HG02678 (cell line): ENCODE data around the gene ARHGEF12.
"Not testable (repeated sequence)": the region's sequence is repeated elsewhere in the genome, so short reads cannot be mapped to it uniquely, and the experiment has no call there.

Source experiments
- ATAC-seq: cut with Tn5 transposase; IDR thresholded peaks from one replicate; pipeline ENCODE4 v1.9.1; 2021; ENCODE audit warnings: mild to moderate bottlenecking, moderate library complexity; ENCODE audit not compliant: unreplicated experiment

The ARHGEF12 gene

DNA sequence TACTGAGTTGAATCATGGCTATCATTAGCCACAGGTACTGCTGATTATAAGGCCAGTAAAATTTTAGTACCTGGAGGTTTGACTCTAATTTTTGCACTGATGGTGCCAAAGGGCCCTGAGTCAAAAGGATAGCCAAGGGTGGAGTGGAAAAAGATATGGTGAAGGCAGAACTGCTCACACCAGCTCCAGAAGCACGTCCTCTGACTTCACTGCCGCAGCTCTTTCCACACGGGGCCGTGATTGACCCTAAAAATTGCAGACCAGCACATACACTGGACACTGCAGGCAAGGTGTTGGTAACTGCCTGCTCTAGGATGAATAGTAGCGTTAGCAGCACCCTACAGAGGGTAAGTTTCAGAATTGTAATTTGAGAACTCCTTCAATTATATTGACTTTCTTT lies 149.9 kb downstream of the ARHGEF12 start:
- no peak for ATAC-seq

DNA sequence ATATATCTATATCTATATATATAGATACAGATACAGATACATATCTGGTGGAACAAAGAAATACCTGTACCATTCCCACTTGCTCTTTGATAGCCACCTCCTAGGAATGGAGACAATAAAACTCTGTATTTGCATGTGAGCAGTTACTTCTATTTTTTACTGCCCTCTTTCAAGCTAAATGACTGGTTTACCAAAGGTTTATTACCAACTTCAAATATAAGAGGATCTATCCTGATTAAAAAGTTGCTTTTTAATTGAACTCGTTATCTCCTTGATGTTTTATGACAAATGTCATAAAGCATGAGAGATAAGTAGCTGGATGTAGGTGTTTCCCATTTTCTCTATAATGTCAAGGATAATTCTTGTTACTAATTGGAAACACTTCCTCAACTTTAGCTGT lies 153.6 kb downstream of the ARHGEF12 start:
- no peak for ATAC-seq

DNA sequence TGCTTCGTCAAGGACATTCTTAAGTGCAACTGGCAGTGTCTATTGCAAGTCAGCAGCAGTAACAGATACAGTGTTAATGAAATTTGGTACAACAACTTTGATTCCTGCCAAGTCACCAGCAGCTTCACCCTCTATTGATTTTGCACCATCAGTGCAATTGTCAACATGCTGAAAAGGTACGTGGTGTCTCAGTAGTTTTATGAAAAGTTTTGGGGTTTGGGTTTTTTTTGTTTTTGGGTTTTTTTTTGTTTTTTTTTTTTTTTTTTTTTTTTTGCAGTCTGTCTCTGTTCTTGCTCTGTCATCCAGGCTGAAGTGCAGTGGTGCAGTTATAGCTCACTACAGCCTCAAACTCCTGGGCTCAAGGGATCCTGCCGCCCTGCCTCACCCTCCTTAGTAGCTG lies 156.3 kb downstream of the ARHGEF12 start:
- ATAC-seq = no peak

DNA sequence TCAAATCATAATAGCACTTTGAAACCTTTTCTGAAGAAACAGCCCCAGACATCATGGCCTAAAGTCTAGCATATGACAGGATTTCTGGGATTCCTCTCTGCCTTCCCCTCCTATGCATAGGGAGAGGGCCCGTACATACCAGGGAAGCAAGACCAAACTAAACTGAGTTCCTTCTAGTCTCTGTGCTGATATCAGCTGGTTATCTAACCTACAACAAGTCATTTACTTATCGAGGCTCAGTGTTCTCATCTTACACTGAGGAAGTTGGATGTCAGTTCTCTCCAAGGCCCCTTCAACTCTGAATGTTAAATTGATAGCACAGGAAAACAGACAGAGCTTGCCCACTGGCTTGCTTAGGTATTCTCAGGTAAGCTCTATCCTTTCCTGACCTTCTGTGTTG lies 158.4 kb downstream of the ARHGEF12 start:
- ATAC-seq = no peak

DNA sequence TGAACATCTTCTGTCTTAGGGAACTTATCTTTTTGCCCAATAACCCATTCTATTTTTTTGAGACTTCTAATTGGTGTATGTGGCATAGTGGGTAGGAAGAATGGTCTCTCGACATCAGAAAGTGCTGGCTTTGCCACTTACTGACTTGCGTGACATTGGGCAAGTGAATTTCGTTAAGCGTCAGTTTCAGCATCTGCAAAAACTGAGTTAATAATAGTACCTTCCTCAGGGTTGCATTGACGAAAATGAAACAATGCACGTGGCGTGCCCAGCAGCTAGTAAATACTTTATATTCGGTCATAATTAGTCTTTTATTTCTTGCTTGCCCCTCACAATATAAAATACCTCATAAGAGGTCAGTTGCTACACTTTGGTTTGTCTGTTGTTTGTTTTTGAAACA lies 162.9 kb downstream of the ARHGEF12 start:
- ATAC-seq = no peak

DNA sequence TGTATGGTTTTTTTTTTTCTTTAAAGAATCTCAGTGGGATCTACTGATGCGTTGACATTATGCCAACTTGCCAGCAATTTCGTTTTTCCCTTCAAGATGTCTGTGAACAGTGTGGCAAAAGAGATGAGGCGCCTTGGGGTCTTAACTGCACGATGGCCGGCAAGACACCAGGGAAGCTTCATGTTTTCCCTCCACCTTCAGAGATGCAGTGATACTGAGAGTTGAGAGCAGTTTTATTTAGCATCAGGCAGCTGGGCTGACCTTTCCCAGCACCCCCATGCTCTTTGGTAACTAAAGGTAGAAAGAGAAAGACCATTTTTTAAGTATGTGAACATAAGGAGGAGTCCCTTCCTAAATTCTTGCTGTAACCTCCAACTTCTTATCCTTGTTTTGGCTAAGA lies 163.6 kb downstream of the ARHGEF12 start:
- ATAC-seq = no peak

DNA sequence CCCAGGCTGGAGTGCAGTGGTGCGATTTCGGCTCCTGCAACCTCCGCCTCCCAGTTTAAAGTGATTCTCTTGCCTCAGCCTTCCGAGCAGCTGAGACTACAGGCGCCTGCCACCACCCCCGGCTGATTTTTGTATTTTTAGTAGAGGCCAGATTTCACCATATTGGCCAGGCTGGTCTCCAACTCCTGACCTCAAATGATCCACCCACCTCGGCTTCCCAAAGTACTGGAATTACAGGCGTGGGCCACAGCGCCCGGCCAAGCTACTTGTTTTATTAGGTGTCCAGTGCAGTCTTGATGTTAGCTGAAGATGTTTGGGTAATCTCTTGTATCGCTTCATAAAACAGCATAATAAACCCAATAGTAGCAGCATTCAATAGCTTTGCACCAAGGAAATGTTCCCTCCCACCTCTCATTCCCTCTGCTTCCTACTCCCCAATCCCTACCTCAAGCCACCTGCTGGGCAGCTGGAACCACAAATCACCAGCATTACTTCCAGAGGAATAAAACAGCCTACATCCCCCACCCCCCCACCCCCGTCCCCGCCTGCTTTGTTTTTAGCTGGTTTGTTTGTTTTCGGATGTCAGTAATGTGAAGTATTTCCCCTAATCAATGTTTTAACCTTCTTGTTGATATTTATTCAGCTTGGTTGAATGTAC lies 164.3 kb downstream of the ARHGEF12 start:
- no peak for ATAC-seq

DNA sequence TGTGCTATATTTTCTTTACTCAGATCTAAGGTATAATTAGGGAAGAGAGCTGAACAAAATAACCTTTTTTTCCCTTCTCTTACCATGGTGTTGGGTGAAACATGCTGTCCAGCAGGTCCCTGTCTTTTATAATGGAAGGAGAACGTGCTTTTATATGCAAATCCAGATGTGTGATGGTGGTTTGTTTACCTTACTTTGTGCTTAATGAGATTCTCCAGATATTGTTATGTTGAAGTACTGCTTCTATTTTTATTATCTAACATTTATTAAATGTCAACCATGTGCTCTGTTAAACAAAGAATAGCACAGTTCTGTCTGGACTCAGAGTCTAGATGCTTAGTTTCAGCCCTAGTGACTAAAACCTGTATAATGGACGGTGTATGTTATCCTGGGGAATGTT lies 165.2 kb downstream of the ARHGEF12 start:
- ATAC-seq = no peak

DNA sequence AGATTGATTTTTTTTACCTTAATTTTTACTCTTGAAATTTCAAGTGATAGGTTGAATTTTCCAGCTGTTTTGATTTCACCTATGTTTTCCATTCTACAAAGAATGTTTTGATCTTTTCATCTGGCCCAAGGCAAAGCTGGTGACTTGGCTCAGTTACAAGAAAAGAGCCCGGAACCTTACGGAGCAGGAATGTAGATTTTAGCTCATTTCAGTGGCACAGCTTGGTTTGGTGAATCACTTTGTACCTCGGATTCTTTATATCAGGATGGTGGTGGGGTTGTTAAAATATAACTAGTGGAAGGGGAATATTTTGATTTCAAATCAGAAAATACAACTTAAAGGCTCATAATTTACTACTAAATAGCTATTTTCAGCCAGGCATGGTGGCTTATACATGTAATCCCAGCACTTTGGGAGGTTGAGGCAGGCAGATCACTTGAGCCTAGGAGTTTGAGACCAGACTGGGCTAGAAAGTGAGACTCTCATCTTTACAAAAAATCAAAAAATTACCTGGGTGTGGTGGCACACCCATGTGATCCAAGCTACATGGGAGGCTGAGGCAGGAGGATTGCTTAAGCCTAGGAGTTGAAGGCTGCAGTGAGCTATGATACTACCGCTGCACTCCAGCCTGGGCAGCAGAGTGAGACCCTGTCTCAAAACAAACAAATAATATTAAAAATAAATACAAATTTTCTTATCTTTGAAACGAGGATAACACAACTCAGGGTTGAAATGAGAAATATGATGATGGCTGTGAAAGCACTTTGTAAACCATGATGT lies 166.0 kb downstream of the ARHGEF12 start:
- ATAC-seq = no peak

DNA sequence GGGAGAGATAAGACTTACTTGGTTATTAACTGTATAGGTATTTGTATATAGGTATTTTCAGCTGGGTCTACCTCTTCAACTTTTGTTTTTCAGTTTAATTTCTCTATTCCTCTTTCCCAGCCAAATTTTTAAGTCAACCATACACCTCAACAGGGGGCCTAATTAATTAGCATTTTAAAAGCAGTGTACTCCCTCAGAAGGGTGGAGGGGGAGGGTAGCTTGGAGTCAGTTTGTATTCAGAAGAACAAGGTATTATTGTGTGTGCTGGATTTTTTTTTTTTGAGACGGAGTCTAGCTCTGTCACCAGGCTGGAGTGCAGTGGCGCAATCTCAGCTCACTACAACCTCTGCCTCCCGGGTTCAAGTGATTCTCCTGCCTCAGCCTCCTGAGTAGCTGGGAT lies 167.3 kb downstream of the ARHGEF12 start:
- not testable (repeated sequence) for ATAC-seq

DNA sequence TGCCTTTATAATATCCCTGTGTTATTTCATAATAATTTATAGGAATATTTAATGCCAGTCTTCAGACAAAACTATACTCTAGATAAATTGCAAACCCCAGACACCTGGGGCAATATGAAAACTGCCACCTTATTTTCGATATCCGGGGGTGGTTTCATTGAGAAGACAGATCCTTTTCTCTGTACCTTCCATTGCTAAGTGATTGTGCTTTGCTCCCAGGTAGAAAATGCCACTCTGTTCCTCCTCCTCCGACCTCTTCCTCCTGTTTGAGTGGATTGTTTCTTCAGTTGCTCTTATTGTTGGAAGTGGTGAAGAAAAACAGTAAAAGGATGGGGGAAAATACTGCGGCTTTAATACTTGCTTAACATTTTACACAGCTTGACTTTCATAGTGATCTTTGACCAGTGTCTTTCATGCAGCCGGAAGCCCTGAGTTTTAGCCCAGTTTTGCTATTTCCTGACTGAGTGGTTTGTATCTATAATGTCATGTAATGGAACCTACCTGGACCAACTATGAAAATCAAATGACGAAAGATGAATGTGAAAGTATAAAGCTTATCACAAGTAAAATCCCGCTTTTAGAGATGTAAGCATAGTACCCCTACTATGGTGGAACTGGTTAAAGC lies 169.7 kb downstream of the ARHGEF12 start:
- ATAC-seq = no peak

DNA sequence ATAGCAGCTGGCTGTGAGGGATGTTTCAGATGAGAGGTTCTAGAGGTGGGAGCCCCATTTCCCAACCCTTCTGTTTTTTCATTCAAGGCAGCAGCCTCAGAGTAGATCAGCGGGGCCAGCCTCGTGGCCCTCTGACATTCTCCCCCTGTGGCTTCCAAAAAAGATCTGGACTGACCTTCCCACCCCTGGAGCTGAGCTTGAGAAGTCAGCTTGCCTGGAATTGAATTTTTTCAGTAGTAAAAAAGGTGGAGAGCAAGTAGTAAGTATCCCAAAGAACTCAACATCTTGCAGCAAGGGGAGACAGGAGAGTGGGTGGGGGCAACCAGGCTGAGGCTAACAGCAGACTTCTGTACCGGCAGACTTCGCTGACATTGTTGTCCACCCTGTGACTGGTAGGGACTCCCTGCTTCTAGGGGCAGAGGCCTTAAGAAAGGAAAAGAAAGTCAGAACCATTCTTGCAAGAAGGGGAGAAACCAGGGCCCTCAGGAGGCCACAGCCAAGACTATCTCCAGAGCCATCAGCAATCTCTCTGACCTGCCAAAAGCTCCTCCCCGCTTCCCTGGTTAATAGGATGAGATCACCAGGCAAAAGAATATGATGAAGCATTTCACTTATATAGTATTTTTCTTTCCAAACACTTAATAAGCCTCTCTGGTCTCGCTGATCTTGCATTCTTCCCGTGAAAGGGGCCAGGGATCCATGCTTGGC lies 173.3 kb downstream of the ARHGEF12 start:
- no peak for ATAC-seq

DNA sequence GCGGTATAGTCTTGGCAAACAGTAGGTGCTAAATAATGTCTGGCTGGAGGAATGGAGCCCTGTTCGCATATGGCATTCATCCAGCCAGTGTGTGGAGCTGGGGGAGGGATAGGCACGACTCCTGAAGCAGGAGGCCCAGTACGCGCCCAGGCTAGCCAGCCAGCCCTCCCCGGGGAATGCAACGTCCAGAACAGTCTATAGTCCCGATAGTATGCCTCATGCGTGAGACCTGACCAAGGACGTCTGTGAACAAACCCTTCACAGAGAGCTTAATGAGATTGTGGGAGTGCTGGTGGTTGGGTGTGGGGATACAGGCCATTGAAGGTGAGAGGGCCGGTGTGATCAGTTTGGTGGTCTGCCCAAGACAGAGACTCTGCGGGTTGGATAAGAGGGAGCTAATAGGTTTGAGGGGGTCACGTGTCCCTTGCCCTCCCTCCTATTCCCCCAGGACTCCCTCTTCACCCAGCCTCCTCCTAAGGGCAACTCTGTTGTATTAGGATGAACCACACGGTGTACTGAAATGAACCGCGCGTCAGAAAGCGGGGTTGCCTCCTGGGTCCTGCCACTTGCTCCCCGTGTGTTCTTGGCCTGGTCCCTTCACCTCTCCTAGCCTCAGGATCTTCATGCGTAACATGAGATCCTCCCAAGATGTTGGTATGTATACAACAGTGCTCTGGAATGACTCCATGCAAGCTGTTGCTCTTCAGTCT lies 174.3 kb downstream of the ARHGEF12 start:
- ATAC-seq = no peak

DNA sequence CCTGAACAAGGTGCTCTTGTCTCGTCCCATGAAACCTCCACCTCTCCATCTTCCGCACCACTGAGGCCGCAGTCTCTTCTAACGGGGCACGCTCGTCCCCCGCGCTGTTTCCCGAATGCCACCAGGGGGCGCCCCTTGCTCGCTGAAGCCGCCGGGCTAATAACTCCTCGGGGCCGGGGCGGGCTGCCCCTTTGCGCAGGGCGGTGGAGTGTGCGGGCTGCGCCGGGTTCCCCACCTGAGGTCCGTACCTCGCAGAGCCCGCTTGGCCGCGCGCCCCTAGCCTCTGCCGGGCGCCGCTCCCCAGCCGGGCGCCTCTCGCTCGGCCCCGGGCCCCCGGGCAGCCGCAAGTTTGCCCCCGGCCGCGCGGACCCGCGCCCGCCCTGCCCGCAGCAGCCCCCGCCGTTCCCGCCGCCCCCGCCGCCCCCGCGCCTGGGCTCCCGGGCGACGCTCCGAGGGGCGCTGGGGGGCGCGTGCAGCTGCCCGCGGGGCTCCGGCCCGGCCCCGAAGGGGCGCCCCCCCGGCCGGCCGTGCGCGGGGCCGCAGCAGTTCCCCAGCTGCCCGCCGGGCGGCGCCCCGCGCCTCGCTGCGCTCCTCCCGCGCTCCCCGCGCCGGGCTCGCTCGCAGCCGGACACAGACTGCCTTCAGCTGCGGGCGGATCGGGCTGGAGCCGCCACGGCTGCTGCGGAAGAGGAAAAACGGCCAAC lies 175.1 kb downstream of the ARHGEF12 start, which contains the start of gene GRIK4:
Gene GRIK4, plus strand, starts transcription at position 633 of the 704 bp plus-strand sequence. CDS start 148,571 bp downstream, outside the sequence.
- peak; percentile 80 for ATAC-seq

DNA sequence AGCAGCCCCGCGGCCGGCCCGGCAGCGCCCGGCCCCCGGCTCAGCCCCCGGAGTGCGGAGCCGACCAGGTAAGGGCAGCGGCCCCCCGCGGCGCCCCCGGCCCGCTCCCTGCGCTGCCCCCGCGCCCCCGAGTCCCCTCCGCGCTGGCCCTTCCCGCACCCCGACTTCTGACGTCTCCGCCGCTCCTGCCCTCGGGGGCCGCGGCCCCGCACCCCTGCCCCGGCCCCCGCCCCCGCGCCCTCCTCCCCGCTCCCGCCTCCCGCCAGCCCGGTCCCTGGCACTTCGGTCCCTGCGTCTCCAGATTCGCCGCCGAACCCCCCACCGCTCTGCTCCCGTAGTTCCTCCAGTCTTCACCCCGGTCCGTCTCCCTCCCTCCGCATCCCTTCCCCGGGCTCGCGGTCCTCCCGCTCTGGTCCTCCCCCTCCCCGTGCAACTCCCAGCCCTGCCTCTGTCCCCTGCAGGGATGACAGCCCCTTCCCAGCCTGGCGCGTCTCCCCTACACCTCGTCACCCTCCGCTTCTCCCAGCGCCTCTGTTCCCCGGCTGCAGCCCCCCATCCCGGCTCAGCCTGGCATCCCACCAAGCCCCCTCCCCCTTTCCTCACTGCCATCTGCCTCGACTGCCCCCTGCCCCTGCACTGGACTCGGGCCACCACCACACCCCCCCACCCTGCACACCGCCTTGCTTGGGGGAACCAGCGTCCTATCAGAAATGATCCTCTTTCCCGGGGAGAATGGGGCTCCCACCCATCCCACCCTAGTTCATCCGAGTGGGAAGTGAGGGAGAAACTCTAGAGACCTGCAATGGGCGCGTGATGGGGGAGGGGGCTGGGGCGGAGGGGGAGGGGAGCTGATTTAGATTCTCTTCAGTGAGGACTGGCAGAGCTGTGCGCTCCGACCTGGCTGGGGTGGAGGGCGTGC lies 175.9 kb downstream of the ARHGEF12 start:
- ATAC-seq = no peak

DNA sequence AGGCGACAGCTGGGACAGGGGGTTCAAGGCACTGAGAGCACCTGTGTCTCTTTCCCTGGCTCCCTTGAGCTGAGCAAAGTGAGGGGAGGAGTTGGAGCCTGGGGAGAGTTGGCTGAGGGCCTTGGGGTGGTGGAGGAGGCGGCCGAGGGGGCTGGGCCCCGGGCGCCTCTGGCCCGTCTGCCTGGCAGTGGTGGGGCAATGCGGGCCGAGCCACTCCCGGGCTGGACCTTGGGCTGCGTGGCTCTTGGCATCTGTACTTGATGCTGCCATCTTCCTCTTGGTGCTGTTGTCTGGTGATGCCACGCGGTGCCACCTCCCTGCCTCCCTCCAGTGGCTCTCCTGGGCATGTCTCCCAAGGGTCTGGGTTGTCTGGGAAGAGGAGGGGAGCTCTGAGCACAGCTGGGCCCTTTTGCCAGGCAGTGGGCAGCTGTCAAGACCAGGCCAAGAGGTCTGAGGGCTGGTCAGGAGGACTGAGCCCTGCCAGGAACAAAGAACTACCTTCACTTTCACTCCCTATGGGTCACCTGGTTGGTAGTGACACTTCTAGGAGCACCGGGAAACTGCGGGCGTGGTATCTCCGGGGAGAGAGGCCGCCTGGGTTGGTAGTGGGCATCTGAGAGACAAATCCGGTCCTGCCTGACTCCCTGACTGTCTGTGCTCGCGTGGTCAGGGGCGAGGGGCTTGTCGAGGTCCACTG lies 176.7 kb downstream of the ARHGEF12 start:
- no peak for ATAC-seq

DNA sequence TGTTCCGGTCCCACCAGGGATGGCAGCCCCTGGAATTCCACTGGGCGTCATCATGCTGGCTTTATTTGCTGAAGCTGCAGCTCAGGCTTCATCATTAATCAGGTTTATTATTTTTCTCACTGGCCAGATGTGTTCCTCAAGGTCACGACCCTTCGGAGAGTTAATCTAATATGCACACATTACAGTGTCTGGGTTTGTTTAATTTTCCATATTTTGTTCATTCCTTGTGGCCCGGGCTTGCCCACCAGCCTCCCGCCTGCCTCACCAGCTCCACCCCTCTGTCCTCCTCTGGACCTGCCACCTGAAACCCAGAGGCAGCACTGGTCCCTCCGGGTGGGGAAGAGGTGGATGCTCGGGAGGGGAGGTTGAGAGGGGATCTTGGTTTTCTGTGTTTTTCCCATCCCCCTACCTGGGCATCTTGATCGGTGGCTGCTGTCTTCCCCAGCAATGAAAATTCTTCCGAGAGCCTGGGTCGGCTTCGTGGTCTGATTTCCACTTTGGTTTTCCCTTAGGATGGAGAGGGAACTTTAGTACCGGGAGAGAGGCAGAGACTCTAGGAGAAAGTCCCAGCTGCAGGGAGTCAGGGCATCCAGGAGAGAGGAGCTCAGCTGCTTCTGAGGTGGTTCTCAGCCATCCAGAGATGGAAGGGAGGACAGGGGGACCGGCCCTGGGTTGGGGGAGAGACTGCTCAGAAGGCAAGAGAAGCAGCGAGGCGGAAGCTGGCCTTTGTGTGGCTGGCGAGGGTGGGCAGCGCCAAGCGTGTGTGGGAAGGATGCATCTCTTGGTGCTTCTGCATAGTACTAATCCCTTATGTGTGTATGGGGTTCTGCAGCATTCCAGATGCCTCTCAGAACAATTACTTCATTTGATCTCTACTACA lies 177.5 kb downstream of the ARHGEF12 start:
- ATAC-seq = no peak
